CD4-positive, alpha-beta T cell treated with Interleukin-12 subunit alpha and Interleukin-12 subunit beta, for 1 hour (primary cell): ENCODE results near the gene USP47.

ENCODE experiments used
- DNase-seq: peaks from one replicate; pipeline ENCODE4 v3.0.0-alpha.2; 2020

The USP47 gene

GRCh38 chr11:11967669-11968510 is 126.1 kb downstream of the USP47 start:
- no peak for DNase-seq

- no peak for DNase-seq
These were observed 126.9 kb downstream of the USP47 start for GRCh38 chr11:11968511-11969280.

GRCh38 chr11:11969380-11970215 is 127.8 kb downstream of the USP47 start:
- no peak for DNase-seq

- no peak for DNase-seq
These were observed 128.8 kb downstream of the USP47 start for GRCh38 chr11:11970556-11970955.

GRCh38 chr11:11971906-11972547 is 130.3 kb downstream of the USP47 start:
- no peak for DNase-seq

- DNase-seq: no peak
These were observed 131.1 kb downstream of the USP47 start for GRCh38 chr11:11972730-11973341.

GRCh38 chr11:11973361-11973800 is 131.6 kb downstream of the USP47 start:
- DNase-seq: no peak

- no peak for DNase-seq
These were observed 132.1 kb downstream of the USP47 start for GRCh38 chr11:11973866-11974265.

- no peak for DNase-seq
These were observed 133.7 kb downstream of the USP47 start for GRCh38 chr11:11975201-11976092.

GRCh38 chr11:11976481-11977127 is 134.8 kb downstream of the USP47 start:
- no peak for DNase-seq

GRCh38 chr11:11977206-11977938 is 135.6 kb downstream of the USP47 start:
- no peak for DNase-seq

GRCh38 chr11:11978098-11978637 is 136.4 kb downstream of the USP47 start:
- DNase-seq: no peak

GRCh38 chr11:11978792-11979487 is 137.2 kb downstream of the USP47 start:
- DNase-seq: no peak

GRCh38 chr11:11979488-11980117 is 137.8 kb downstream of the USP47 start:
- no peak for DNase-seq

- DNase-seq: no peak
These were observed 138.4 kb downstream of the USP47 start for GRCh38 chr11:11980200-11980599.

- no peak for DNase-seq
These were observed 139.1 kb downstream of the USP47 start for GRCh38 chr11:11980841-11981308.

GRCh38 chr11:11981364-11981763 is 139.6 kb downstream of the USP47 start:
- DNase-seq: no peak

- no peak for DNase-seq
These were observed 140.1 kb downstream of the USP47 start for GRCh38 chr11:11981840-11982239.
